Stimulated activated CD8-positive, alpha-beta memory T cell treated with anti-CD3 and anti-CD28 coated beads, Interleukin-12 subunit alpha, Interleukin-12 subunit beta, amount 100 ng/mL, for 24 hours (primary cell): Measurements from ENCODE around the gene C2CD3.
"Not testable (repeated sequence)": the region's sequence is repeated elsewhere in the genome, so short reads cannot be mapped to it uniquely, and the experiment has no call there.

ENCODE experiments used
- DNase-seq: peaks from one replicate; pipeline ENCODE4 v3.0.0-alpha.2; 2020; ENCODE audit errors: extremely low read depth

The C2CD3 gene

DNA sequence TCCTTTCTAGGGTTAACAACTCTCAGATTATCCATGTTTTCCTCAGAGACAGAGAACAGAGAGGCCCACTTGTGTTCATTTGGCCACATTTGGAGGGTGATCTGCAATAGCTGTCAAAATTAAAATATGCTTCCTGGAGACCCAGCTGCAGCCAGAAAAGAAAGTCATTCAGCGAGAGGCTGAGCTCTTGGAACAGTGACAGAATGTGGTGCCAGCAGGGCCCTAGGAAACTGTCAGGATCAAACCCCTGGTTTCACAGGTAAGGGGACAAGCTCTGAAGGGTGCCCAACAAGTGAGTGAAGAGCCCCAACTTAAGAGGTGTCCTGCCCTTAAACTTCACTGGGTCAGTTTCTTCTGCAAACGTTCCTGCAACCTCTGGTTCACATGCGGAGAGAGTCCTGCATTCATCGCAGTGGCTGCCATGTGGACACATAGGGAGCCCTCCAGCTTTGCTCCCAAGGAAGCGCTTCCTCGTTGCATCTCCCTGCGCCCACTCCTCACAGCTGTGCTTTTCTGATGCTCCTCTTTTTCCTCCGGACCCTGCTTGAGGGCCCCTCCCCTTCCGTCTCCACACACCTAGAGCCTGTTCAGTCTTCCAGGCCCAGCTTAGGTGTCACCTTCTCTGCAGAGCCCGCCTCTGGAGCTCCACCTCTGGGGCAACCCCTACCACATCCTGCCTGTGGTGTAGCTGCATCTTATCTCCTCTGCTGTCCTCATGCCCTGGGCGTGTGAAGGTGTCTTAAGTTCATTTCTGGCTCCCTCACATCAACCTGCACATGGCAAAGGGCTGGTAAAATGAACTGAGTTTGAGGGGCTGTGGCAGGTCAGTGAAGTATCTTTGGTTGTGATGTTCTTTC is 165.8 kb downstream of the C2CD3 start:
- DNase-seq = no peak

- DNase-seq = no peak
These were observed 166.6 kb downstream of the C2CD3 start for GRCh38 chr11:74004046-74004695.

DNA sequence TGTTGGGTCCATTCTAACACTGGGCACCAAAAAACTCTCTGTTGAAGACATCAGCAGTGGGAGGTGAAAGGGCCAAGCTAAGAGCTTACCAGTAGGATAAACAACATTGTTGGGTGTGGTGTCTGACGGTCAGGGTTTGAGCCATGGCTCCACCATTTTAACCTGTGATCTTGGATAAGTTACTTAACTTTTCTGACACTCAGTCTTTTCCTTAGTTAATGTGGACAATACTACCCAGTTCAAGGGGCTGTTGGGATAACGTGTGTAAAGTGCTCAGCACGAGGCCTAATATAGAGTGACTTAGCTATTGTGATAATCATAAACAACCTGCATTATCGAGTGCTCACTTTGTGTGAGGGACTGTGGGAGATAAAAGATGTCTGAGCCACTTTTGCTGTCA is 168.0 kb downstream of the C2CD3 start:
- DNase-seq = no peak

DNA sequence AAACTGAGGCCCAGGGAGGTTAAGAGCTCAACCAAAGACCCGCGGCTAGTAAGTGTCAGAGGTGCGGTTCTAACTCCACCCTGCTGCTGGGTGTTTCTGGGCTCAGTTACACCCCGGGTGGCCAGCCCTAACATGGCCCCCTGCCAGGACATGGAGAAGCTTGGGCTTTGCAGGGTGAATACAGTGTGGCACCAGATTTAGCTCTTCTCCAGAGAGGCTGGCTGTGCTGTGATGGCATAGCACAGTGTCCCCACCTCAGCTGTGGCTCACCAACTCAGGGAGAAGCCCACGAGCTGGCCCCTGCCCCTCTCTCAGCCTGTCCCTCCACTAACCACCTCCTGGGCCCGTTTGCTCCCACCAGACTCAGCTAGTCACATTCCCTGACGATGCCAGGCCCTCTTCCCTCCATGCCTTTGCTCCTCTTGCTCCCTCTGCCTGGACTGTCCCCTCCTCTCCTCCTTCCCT is 168.9 kb downstream of the C2CD3 start:
- no peak for DNase-seq

- DNase-seq = no peak
These were observed 170.3 kb downstream of the C2CD3 start for GRCh38 chr11:74000307-74001133.

DNA sequence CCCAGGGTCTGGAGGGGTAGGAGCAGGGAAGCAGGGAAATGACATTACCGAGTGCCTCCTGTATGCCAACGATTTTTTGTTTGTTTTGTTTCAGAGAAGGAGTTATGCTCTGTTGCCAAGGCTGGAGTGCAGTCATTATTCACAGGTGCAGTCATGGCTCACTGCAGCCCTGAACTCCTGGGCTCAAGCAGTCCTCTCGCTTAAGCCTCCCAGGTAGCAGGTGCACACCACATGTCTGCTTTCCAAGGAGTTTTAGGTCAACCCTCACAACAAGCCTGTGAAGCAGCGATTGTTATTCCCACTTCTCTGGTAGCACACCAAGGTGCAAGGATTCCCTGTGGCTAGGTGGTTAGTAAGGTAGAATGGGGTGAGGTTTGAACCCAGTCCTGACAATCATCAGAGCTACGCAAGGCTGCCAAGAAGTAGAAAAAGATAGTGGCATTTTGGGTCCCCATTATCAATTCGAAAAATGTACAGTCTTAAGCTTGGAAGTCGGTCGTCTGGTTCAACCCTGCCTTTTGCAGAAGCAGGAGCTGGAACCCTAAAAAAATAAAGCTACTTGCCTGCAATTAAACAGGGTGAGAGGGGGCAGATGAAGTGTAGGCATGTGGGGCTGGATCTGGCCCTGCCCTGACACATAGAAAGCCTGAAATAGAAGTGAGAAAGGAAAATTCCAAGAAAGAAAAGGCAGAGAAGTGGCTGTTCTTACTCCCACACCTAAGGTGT is 171.1 kb downstream of the C2CD3 start:
- DNase-seq = no peak

DNA sequence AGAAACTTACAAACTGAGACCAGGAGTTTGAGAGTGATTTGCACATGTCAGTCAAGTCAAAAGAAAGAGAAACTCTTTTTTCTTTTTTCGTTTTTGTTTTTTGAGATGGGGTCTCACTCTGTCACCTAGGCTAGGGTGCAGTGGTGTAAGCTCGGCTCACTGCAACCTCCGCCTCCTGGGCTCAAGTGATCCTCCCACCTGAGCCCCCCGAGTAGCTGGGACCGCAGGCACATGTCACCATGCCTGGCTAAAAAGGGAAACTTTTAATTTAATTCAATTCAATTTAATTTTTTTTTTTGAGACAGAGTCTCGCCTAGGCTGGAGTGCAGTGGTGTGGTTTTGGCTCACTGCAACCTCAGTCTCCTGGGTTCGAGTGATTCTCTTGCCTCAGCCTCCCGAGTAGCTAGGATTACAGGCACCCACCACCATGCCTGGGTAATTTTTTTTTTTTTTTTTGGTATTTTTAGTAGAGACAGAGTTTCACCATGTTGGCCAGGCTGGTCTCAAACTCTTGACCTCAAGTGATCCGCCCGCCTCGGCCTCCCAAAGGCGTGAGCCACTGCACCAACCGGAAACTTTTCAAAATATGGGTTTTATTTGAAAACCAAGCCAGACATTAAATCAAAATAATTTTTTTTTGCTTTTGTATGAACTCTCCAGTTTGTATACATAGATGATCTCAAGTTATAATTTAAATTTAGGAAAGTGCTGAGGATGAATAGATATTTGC is 171.8 kb downstream of the C2CD3 start:
- DNase-seq = no peak

- no peak for DNase-seq
These were observed 173.6 kb downstream of the C2CD3 start for GRCh38 chr11:73997120-73997770.

DNA sequence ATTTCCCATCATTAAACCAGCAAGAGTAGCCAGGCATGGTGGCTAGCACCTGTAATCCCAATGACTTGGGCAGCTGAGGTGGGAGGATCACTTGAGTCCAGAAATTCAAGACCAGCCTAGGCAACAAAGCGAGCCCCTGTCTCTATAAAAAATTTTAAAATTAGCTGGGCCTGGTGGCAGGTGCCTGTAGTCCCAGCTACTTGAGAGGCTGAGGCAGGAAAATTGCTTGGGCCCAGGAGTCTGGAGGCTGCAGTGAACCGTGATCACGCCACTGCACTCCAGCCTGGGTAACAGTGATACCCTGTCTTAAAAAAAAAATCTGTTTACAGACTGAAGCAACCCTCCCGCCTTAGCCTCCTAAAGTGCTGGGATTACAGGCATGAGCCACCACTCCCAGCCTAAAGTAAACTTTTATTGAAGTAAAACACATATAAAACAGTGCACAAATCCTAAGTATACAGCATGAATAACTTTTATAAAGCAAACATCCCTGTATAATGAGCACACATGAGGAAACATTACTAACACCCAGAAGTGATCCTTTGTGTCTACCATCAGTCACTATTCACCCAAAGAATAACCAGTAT is 174.5 kb downstream of the C2CD3 start:
- DNase-seq = no peak

DNA sequence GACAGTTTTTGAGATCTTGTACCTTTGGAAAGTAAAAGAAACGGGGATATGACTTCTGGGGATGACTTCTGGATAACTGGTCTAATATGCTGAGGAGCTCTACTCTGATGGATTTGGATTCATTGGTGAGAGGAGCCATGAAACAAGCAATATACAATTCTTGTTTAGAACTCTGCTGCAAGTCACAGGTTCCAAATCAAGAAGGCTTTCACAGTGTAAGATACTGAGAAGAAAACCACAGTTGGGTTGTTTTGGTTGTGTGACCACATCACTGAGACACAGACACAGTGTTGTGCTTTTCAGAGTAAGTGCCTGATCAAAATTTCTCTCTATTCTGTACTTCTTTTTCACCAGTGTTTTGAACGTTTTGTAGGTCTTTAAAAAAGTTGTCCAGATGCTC is 175.1 kb downstream of the C2CD3 start:
- no peak for DNase-seq

- no peak for DNase-seq
These were observed 175.6 kb downstream of the C2CD3 start for GRCh38 chr11:73995247-73995646.

- no peak for DNase-seq
These were observed 179.3 kb downstream of the C2CD3 start for GRCh38 chr11:73991471-73992006.

DNA sequence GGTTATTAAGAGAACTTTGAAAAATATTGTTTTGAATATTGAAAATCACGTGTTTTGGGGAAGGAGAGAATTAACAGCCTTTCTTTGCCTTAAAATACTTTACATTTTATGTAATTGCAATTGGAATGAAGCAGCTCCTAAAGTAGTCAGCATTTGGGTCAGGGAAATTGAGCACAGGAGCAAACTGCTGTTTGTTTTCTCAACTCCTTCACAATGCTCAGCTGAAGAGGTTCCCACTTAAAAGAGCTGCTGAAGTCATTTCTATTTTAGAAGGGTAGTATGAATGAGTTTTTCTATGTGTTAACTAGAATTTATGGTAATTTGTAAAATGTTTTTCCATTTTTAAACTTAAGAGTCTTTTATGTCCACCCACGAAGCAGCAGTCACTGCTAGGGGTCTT is 180.1 kb downstream of the C2CD3 start:
- no peak for DNase-seq

DNA sequence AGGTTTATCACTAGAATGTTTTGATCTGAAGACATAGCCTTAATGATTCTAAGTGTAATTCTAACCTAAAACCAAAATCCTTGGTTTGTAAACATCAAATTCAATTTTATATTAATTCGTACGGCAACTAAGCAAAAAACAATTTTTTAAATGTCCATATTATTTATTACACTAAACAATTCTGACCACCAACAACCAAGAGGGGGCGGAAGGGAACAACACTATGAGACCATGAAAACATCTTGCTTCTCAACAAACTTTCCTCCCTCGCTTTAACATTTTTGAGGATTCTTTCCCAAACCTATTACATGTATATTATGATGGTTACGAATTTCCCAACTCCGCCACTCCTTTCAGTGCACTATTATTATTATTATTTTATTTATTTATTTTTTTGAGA is 181.6 kb downstream of the C2CD3 start:
- no peak for DNase-seq

- DNase-seq = no peak
These were observed 182.6 kb downstream of the C2CD3 start for GRCh38 chr11:73988227-73988626.

DNA sequence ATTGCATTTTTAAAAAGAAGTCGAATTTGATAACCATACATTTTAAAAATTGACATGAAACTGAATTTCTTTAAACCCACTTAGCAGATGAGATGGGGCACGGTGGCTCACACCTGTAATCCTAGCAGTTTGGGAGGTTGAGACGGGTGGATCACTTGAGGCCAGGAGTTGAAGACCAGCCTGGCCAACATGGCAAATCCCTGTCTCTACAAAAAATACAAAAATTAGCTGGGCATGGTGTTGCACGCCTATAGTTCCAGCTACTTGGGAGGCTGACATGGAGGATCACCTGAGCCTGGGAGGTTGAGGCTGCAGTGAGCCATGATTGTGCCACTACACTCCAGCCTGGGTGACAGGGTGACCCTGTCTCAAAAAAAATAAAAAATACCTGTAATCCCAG is 185.1 kb downstream of the C2CD3 start:
- not testable (repeated sequence) for DNase-seq

DNA sequence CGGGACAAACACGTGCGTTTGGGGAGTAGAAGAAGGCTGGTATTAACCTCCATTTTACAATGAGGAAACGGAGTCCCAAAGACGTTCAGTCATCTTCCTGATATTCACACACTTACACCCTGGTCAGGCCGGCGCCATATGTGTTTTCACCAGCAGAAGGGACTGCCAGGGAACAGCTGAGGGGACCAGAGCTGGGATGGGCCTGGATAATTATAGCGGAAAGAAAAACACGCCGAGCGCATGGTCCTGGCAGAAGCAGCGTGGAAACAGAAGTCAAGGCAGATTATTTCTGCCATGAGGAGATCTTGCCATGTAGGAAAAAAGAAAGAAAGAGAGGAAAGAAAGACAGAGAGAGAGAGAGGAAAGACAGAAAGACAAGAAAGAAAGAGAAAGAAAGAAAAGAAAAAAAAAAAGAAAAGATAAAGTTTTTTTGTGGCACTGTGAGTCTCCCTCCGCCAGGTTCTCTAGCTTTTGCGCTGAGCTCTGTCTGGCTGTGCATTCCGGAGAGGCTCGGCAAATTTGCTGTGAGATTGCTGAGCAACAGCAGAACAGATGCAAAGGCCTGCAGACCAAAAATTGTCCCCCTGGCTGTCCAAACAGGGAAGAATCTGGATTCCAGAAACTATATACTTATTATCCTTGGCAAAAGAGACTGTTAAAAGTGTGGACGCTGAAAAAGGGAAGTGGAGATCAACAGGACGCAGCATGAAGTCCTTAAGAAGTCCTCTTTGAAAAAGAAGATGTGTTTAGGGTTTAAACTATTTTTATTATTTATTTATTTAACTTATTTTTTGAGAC is 186.9 kb downstream of the C2CD3 start:
- no peak for DNase-seq

GRCh38 chr11:73982990-73983740 is 187.6 kb downstream of the C2CD3 start:
- DNase-seq = peak; percentile 88
